HG03571 (cell line): ENCODE data around the gene DCDC1.
"Not testable (repeated sequence)": the region's sequence is repeated elsewhere in the genome, so short reads cannot be mapped to it uniquely, and the experiment has no call there.

ENCODE experiments used
- ATAC-seq: cut with Tn5 transposase; IDR thresholded peaks from one replicate; pipeline ENCODE4 v1.9.1; 2021; ENCODE audit not compliant: unreplicated experiment

DCDC1 gene

DNA sequence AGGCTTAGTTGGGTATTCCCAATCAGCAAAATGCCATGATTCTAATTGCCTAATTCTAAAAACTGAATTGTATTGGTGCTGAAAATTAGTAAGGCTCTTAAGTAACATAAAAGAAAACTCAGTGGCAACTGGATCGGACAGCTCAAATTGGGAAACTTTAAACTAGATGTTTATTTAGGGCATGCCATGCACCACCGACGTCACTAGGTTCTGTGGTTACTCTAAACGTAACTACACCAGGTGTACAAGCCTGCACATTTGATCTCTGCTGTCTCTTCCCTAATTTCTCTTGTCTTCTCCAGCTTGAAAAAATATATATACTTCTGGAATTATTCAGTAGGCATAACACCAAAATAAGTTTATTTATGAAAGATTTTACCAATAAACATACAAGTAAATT, 378.2 kb downstream of the DCDC1 start:
- no peak for ATAC-seq

DNA sequence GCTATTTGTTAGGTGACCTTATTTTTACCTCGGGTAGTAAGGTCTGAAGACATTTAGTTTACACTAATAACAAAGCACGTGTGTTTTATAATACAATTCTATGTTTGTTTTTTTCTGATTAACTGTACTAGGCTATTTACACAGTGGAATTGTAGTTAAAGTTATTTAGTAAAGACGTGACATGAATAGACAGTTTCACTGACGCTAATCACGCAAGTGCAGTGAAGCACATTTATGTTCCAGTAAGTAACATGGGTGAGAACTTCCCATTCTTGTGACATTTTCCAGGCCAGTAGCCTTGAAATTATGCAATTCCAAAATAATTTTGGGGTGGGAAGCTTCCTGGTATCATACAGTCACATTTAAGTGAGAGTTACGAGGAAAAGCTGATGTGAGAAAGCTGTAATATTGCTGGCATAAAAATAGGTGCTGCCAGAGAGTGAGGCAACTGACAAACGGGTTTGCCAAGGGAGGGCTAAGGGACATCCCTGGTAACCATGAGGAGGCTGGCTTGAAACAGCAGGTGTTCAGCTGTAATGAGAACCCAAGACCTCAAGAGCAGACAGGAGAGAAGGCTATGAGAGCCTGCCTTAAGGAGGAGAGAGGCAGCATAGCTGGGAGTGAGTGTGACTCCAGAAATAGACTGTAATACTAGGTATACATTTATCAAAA, 378.8 kb downstream of the DCDC1 start:
- no peak for ATAC-seq

DNA sequence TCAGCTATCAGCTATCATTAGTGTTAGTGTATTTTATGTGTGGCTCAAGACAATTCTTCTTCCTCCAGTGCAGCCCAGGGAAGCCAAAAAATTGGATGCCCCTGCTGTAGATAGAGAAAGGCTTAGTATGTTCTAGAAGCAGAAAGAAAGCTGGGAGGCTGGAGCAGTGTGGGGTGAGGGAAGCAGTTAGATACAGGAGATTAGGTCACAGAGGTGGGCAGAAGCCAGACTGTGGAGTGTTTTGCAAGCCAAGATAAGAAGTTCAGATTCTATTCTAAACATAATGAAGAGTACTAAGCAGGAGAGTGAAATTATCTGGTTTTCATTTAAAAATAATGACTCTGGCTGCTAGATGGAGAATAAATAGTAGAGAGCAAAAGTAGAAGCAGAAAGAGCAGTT, 381.7 kb downstream of the DCDC1 start:
- no peak for ATAC-seq

GRCh38 chr11:30985536-30985935, 384.0 kb downstream of the DCDC1 start:
- no peak for ATAC-seq

- ATAC-seq: no peak
Measured at GRCh38 chr11:30984827-30985226, 384.7 kb downstream of the DCDC1 start.

DNA sequence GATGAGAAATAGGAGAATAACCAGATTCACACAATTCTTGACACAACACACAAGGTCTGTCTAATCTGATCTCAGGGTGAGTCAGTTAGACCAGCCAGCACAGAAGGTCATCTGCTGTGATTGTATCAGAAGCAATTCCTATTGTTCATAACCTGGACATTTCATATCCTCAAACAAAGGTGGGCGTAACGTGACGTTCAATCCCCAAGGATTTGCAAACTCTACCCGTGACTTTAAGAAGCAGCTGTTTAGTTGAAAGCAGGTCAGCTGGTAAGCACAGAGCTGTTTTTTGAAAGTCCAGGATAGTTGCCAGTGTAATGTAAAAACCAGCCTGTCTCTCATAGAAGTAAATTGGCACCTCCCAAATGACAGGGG, 385.1 kb downstream of the DCDC1 start:
- no peak for ATAC-seq

- ATAC-seq: no peak
Measured at GRCh38 chr11:30983776-30984441, 385.6 kb downstream of the DCDC1 start.

DNA sequence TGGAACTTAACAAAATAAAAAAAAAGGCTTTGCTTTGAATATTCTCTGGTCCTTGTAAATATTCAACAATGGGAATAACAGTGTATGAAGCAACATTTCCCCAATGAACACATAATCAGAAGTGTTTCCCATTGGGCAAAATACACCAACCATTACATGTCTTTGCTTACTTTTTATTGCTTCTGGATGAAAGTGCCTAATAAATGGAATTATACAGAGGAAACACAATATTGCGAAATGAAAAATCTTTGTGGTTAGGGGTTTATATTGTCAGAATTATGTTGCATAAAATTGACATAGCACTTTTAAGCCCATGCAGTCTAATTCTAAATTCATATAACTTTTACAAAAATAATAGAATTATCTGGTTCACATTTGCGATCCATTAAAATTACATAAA, 386.4 kb downstream of the DCDC1 start:
- no peak for ATAC-seq

- ATAC-seq: no peak
Measured at GRCh38 chr11:30967579-30967978, 402.0 kb downstream of the DCDC1 start.

DNA sequence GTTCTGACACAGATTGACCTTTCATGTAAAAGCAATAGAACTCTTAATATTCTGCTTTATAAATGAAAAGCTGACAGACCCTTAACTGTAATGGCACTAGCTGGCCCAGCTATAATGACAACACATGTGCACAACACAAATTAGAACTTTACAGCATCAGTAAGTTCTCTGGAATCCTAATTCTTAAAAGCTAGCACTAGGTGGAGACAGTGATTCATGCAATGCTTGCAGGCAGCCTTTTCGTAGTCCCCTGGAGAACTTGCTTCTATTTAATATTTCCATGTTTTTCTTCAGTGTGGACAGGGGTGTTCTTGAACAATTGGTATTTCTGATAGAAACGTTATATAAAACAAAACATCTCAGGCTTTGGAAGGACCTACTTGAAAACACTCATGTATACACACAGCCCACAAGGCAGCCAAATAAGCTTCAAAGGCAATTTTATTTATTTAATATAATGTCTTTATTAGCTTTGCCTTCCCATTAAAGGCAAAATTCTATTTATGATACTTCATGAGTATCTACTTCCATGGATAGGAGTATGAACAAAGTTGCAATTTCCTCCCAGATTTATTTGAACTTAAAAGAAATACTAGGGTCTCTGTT, 409.0 kb downstream of the DCDC1 start:
- ATAC-seq: no peak

DNA sequence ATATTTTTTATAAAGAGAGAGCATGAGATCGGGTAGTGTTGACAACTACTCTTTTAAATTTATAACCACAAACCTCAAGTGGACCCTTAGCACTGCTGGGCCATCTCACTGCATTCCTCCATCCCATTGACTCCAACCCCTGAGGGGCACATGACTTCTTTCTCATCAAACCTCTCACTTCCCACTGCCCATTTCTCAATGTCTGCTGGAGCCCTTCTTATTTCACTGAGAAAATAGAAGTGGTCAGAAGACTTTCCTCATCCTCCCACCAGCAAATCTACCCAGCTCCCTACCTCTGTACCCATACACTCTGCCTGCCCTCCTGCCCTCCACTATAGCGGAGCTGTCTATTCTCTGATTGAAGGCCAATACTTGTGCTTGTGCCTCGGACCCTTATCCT, 412.8 kb downstream of the DCDC1 start:
- ATAC-seq: no peak

GRCh38 chr11:30949838-30950237, 419.7 kb downstream of the DCDC1 start:
- no peak for ATAC-seq

- ATAC-seq: not testable (repeated sequence)
Measured at GRCh38 chr11:30947715-30948114, 421.8 kb downstream of the DCDC1 start.

- no peak for ATAC-seq
Measured at GRCh38 chr11:30938810-30939209, 430.7 kb downstream of the DCDC1 start.

- ATAC-seq: no peak
Measured at GRCh38 chr11:30938171-30938570, 431.4 kb downstream of the DCDC1 start.

DNA sequence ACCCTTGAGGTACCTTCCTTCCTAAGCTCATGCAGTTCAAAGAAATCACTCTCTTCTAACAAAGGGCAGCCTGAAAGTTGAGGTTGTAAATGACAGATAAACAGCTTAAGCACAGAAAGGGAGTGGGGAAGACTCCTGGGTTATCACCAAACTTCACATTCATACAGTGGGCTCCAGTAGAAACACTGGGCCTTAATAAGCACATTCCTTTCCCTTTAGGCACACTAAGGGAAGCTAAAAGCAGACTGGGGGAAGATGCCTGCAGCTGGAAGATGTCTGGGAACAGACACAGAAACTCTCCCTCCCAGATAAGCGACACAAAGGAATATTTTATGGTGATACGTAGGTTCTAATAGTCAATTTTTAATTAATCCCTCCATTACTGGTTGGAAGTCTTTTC, 433.0 kb downstream of the DCDC1 start:
- ATAC-seq: no peak

GRCh38 chr11:30935861-30936260, 433.7 kb downstream of the DCDC1 start:
- ATAC-seq: no peak

- no peak for ATAC-seq
Measured at GRCh38 chr11:30926130-30926529, 443.4 kb downstream of the DCDC1 start.

GRCh38 chr11:30921811-30922210, 447.7 kb downstream of the DCDC1 start:
- ATAC-seq: no peak

DNA sequence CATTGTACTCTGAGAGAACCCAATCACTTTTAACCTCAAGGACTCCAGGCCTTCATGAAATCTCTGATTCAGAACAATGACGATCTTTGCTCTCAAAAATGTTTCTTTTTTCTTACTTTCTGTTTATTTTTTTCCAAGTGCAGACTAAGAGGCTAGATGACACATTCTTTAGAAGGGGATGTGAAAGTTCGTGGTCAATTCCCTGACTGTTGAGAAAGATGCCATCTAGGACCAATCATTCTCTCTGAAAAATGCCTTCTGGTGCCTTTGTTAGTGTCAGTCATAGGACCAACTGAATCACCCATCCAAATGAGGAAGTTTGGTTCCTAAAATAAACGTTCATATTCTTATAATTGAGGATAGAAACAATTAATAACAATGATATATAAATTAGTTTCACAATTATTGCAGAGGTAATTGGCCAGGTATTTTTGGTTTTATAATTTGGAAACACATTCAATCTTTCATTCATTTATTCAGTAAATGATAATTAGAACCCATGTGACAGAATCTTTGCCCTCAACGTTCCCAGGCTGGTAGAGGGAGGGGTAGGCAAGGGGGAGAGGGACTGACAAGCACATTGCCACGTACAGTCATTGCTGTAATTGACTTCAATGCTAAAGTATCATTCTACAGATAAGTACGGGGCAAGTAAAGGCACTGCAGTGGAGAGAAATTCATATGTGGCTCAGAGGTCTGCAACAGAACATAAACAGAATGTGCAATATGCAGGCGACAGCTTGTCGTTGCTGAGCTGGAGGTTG, 450.0 kb downstream of the DCDC1 start:
- ATAC-seq: no peak

- ATAC-seq: no peak
Measured at GRCh38 chr11:30917859-30918478, 451.6 kb downstream of the DCDC1 start.
